Hair follicle dermal papilla cell (primary cell): Measurements from ENCODE around the gene RMC1. TPM values are rescaled to one million over a fixed set of nuclear protein-coding genes. Genes with fewer than 3 reads are reported as not detected.

Source experiments
- small RNA-seq: library from RNA; depleted of rRNA; stranded (forward); fragments of <200 nt; gene quantifications from one replicate; pipeline ENCODE3, GENCODE V24; 2012
- total RNA-seq: library from RNA; depleted of rRNA; stranded (reverse); fragments of >200 nt; gene quantifications from 2 replicates; pipeline ENCODE4 v1.2.3, GENCODE V29; 2012

The RMC1 gene
- total RNA-seq: 27.9 and 32.8 TPM in 2 replicates

DNA sequence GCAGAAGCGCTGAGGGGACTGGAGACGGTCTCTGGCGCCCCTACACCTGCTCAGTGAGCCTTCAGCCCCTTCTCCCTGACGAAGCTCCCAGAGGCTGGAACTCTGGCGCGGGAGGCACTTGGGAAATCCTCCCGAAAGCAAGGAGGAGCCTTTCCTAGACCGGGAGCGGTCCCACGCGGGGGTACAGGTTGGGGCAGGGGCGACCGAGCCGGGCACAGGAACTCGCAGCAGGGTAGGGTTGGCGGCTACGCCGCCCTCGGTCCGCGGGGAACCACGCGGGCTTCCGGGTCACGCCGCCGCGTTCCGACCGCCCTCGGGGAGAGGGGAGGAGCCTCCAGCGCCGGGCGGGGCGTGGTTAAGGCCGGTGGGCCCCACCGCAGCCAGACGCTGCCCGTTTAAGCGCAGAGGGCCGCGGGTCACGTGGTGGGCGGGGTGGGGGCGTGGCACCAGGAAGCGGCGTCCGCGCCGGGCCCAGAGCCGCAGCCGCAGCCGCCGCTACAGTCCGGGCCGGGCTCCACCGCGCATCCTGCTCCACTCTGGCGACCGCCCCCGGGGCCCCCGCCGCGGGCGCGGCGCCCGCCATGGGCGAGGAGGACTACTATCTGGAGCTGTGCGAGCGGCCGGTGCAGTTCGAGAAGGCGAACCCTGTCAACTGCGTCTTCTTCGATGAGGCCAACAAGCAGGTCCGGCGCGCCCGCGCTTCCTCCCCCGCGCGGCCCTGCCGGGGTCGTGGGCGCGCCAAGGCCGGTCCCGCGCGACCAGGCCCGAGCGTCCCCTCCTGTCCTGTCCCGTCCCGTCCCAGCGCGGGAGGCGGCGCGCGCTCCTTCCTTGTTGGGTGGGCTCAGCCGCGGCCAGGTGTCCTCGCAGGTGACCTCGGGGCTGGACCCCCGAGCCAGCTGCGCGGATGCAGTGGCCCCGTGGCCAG is at the start of gene RMC1:
Gene RMC1 (plus strand): TSS at position 474 of the 925 bp plus-strand sequence. CDS start 108 bp downstream, at position 582.

Small RNA genes within 50 kb of the gene (small RNA-seq; reads per million reads assigned to genes)
- gene AC026634.1: not detected
- gene RF00019: not detected

Other genes with a start within 250 kb of the RMC1 start
- gene RIOK3, start 50.2 kb upstream of the RMC1 start, total RNA-seq: 74.3 and 85.0 TPM in 2 replicates
- 60.1 and 60.4 TPM in 2 replicates for gene NPC1, start 83.0 kb downstream of the RMC1 start, total RNA-seq
- gene ANKRD29, start 159.4 kb downstream of the RMC1 start, total RNA-seq: 9.1 and 9.6 TPM in 2 replicates
- gene LAMA3, start 185.9 kb downstream of the RMC1 start, total RNA-seq: 4.9 and 5.1 TPM in 2 replicates